Measurements from ENCODE around the gene VMAC.
"Not testable (repeated sequence)": the region's sequence is repeated elsewhere in the genome, so short reads cannot be mapped to it uniquely, and the experiment has no call there.

Gene VMAC, protein sequence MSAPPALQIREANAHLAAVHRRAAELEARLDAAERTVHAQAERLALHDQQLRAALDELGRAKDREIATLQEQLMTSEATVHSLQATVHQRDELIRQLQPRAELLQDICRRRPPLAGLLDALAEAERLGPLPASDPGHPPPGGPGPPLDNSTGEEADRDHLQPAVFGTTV

GRCh38 chr19:5904352-5905113 lies at the start of gene VMAC:
Gene VMAC, plus strand, starts transcription at chr19:5904872. Its CDS starts 19 bp downstream, at chr19:5904891.
- DNase-seq: peak; percentile 94 to 100 (median 99)

GRCh38 chr19:5855151-5855550 lies 49.5 kb upstream of the VMAC start:
- DNase-seq: not testable (repeated sequence)

DNA sequence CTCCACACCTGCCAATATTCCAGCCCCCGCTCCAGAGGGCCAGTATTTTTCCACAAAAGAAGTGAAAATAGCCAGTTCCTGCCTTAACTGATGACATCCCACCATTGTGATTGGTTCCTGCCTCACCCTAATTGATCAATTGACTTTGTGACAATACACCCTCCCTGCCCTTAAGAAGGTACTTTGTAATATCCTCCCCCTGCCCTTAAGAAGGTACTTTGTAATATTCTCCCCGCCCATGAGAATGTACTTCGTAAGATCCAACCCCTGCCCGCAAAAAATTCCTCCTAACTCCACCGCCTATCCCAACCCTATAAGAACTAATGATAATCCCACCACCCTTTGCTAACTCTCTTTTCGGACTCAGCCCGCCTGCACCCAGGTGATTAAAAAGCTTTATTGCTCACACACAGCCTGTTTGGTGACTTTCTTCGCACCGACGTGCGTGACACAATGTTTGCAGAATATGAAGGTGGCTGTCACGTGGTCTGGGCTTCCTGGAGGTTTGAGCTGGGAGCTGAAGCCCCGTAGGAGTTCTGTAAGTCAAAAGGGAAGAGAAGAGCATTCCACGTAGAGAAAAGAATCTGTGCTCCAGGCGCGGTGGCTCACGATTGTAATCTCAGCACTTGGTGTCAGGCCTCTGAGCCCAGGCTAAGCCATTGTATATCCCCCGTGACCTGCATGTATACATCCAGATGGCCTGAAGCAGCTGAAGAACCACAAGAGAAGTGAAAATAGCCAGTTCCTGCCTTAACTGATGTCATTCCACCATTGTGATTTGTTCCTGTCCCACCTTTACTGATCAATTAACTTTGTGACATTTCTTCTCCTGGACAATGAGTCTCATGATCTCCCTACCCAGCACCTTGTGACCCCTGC lies 47.2 kb upstream of the VMAC start:
- no peak for DNase-seq

- no peak for DNase-seq
Observed at GRCh38 chr19:5863030-5863665, 41.5 kb upstream of the VMAC start.

DNA sequence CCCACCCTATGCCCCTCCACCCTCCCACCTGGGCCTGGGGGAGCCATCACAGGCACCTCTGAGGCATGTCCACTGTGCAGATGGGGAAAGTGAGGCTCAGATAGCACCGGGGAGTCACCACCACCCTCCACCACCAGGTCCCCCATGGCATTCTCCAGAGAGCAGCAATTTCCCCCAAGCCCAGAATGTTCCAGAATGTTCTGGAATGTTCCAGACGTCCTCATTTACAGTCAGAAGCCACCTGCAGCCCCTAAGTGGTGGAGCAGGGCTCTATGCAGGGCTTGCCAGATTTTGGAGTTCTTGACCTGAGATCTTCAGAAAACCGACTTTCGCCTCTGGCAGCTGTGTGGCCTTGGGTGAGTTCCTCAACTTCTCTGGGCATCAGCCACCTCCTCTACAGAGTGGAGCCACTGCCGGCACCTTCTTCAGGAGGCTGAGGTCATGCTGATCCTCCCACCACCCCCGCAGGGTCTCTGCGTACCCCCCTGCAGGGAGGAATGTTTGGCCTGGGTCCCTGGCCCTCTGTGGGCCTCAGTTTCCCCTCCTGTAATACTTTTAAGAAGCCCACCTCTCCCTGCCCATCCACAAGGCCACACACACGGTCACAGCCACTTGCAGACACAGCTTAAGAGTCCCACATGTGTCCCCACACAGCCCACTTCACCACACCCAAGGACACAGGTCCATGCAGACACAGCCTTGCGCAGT lies 40.5 kb upstream of the VMAC start:
- no peak for DNase-seq

DNA sequence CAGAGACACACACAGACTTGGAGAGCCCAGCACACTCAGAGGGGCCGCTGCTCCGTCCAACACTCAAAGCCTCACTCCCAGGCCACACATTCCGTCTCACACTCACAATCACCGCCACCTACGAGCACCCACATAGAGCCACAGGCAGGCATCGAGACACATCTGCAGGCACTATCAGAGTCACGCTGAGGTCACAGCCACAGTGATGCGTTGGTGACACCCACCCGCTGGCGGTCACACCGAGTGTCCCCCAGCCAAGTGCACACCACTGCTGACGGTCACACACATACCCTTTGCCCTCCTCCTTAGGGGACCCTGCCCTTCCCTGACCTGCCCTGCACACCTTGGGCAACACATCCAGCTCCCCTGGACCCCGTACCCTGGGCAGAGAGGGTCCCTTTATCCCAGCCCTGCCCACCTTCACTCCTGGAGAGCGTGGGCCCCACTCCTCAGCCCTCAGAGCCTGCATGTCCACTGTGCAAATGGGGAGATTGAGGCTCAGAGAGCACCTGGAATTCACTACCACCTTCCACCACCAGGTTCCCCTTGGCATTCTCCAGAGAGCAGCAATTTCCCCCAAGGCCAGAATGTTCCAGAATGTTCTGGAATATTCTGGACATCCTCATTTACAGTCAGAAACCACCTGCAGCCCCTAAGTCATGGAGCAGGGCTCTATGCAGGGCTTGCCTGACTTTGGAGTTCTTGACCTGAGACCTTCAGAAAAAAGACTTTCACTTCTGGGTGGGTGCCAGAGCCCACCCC lies 39.8 kb upstream of the VMAC start:
- no peak for DNase-seq

DNA sequence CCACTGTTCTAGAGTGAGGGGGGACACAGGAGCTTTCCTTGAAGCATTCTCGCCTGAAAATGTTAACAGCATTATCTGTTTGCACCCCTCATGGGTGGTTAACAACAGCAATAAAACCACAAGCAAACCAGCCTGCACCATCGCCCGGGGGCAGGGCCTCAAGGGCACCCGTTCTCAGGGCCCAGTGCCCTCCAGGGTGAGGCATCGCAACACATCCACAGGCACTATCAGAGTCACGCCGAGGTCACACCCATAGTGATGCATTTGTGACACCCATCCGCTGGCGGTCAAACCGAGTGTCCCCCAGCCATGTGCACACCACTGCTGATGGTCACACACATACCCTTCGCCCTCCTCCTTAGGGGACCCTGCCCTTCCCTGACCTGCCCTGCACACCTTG lies 38.9 kb upstream of the VMAC start:
- DNase-seq: no peak

DNA sequence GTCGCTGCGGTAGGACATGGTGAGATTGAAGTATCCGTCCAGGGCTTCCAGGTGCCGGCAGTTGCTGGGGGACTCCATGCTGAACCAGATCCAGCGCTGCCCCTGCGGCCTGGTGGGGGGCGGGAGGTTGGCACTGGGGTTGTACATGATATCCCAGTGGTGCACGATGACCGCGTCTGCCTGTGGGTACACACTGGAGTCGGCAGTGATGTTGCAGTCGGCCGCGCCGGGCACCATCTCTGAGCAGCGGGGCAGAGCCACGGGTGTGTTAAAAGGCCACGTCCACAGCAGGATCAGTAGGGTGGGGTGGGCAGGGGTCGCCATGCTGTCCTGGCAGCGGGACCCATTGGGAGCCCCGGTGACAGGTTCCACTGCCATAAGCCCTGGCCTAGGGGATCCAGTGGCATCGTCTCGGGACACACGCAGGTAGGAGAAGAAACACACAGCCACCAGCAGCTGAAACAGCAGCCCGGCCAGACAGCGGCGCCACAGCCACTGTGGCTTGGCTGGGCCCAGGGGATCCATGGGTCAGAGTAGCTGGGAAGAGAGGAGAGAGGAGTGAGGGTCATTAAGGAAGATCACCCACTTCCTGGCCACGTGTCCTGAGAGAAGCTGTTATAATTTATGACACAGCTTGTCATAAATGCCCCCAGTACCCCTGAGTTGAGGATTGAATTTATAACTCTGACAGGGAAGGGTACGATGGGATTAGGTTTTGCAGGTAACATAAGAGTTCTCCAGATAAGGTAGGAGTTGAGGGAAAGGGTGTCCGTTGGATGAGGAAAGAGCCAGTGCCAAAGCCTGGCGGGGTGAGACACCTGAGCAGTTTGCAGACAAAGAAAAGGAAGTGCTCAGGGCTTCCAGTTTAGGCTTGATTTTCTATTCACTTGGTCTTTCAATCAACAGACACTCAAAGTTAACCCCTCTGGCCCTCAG lies 37.2 kb upstream of the VMAC start:
- DNase-seq: no peak

DNA sequence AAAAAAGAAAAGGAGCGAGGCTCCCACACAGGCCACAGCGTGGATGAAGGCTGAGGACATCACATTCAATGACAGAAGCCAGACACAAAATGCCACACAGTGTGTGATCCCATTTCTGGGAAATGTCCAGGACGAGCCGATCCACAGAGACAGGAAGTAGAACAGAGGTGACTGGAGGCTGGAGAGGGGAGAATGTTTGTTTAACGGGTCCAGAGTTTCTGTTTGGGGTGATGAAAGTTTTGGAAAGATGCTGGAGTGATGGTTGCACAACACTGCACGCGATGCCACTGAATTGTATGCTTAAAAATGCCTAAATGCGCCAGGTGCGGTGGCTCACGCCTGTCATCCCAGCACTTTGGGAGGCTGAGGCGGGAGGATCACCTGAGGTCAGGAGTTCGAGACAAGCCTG lies 33.7 kb upstream of the VMAC start:
- DNase-seq: no peak

DNA sequence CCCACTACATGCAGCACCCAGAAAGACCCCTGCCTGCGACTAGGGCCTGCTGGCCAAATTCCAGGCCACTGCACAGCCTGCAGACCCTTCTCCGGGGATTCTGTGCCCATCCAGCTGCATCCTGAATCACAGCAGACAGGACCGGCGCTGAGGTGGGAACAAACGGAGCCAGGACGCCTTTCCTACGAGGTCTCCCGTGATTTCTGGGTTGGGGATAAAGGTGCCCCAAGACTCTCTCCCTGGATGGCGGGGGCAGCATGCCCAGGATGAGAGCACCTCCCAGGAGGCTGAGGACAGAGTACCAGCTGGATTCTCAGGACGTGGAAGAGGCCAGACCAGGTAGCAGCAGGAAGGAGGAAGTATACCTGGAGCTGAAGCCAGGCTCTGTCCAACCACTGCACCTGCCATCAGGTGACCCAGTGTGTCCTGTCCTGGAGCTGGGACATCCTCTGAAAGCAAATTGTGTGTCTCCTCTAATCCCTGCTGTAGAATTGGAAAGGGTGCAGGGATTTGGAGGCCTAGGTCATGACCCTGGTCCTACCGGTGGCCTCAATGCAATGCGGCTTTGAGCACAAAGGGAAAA lies 31.0 kb upstream of the VMAC start:
- DNase-seq: no peak

GRCh38 chr19:5874496-5874895 lies 30.2 kb upstream of the VMAC start:
- not testable (repeated sequence) for DNase-seq

- no peak for DNase-seq
Observed at GRCh38 chr19:5877427-5877826, 27.2 kb upstream of the VMAC start.

DNA sequence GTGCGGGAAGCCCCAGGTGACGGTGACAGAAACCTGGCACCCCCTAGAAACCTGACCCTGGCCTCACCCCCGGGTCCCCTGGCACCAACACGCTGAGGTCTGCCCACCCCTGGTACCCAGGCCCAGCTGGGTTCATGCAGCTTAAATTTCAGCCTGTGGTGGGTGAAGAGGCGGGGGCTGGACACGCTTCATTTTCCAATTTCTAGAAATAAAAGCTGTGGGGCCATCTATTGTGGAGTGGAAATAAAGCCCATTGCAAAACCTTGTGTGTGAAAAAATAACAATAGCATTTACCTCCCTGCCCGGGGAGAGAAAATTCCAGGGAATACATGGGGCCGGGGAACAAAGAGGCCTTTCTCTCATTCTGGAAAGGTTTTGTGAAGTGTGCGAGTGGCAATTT lies 26.8 kb upstream of the VMAC start:
- no peak for DNase-seq

DNA sequence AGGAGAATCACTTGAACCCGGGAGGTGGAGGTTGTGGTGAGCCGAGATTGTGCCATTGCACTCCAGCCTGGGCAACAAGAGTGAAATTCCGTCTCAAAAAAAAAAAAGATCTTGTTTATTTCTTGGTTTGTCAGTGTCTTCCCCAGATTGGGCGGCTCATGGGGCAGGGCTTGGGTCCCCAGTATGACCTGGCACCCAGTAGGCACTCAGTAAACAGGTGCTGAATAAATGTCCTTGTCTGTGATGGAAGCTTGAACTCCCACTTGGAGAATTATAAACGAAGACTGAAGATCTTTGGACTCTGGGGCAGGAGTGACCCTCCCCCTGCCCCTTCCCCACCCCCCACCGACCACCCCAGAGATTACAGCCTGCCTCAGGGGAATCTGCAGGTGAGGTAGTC lies 24.5 kb upstream of the VMAC start:
- DNase-seq: no peak

DNA sequence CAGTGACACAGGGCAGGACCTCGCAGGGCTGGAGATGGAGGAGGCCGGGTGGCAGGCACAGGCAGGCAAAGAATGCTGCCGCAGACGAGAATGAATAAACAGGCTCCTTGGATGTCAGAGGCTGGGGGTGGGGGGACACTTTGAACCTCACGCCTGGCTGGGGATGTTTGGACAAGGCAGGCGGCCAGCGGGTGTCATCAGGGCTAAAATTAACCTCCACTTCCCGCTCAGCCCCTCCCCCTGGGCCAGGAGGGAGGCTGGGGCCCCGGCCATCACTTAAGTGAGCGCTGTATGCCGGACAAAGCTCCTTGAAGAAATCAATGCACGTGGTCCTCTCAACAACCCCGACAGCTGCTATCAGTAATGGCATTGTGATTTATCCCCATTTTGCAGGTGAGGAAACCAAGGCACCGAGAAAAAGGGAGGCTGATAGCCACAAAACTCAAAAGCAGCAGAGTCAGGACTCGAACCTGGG lies 24.0 kb upstream of the VMAC start:
- peak in 17 of 51 donors; percentile 2 to 43 (median 15) for DNase-seq

DNA sequence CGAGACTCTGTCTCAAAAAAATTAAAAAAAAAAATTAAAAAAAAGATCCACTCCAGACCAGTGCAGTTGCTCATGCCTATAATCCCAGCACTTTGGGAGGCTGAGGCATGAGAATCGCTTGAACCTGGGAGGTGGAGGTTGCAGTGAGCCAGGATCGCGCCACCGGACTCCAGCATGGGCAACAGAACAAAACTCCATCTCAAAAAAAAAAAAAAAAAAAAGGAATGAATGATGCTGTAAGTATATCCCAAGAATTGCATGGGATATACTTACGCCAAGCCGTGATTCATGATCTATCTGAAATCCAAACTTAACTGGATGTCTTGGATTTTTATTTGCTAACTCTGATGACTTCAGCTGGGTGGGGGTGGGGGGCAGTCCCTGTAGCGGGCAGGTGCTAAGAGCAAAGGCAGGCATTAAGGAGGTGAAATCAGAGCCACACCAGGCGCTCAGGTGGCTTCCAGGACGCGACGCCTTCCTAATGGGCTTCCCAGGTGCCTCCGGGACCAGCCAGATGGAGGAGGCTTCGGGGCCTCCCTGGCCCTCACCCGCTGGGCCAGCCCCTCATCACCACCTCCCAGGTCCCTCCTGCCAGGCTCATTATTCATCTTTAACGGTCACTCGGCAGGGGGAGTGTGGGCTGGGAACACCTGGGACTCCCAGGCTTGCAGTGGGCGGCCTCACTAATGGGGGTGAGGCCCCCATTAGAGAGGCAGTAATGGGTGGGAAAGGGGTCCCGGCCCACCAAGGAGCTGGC lies 23.0 kb upstream of the VMAC start:
- DNase-seq: no peak

- no peak for DNase-seq
Observed at GRCh38 chr19:5882421-5882968, 22.2 kb upstream of the VMAC start.
